MM.1S (cell line): ENCODE data around the gene TNFSF9.

Experiments used
- DNase-seq: peaks from one replicate; pipeline ENCODE4 v3.0.0-alpha.2; 2015
- H2AFZ ChIP-seq: fragments of 300-600 bp; sonication (generic); 2 replicates; pipeline ENCODE4 v1.6.0; 2016; ENCODE audit warnings: antibody characterized with exemption, low read length
- H3F3A ChIP-seq: fragments of 300-600 bp; sonication (generic); 2 replicates; pipeline ENCODE4 v1.6.1; 2016; ENCODE audit warnings: mild to moderate bottlenecking, antibody characterized with exemption, low read length, moderate library complexity, mixed read lengths; ENCODE audit not compliant: insufficient read depth
- H3K27ac ChIP-seq: fragments of 300-600 bp; sonication (generic); 2 replicates; pipeline ENCODE4 v1.5.1; 2016; ENCODE audit warnings: mild to moderate bottlenecking, low read length
- H3K27me3 ChIP-seq: fragments of 300-600 bp; sonication (generic); replicated peaks from 2 replicates; pipeline ENCODE4 v1.6.0; 2016; ENCODE audit warnings: low read length; ENCODE audit not compliant: insufficient read depth
- H3K36me3 ChIP-seq: fragments of 300-600 bp; sonication (generic); replicated peaks from 2 replicates; pipeline ENCODE4 v1.6.1; 2016; ENCODE audit warnings: mild to moderate bottlenecking, low read length, mixed read lengths; ENCODE audit not compliant: insufficient read depth
- H3K4me1 ChIP-seq: fragments of 300-600 bp; sonication (generic); 2 replicates; pipeline ENCODE4 v1.6.1; 2016; ENCODE audit warnings: low read length, mixed read lengths
- H3K4me2 ChIP-seq: fragments of 300-600 bp; sonication (generic); 2 replicates; pipeline ENCODE4 v1.6.0; 2016; ENCODE audit warnings: low read depth, low read length
- H3K4me3 ChIP-seq: fragments of 300-600 bp; sonication (generic); 2 replicates; pipeline ENCODE4 v1.5.1; 2016; ENCODE audit warnings: low read length, mixed read lengths
- H3K79me2 ChIP-seq: fragments of 300-600 bp; sonication (generic); 2 replicates; pipeline ENCODE4 v1.6.1; 2016; ENCODE audit warnings: mixed run types, low read length, mixed read lengths
- H3K9ac ChIP-seq: fragments of 300-600 bp; sonication (generic); 2 replicates; pipeline ENCODE4 v1.6.1; 2016; ENCODE audit warnings: low read length, mixed read lengths
- H3K9me2 ChIP-seq: fragments of 300-600 bp; sonication (generic); replicated peaks from 2 replicates; pipeline ENCODE4 v1.6.1; 2016; ENCODE audit warnings: mild to moderate bottlenecking, low read length, mixed read lengths; ENCODE audit not compliant: insufficient read depth
- H3K9me3 ChIP-seq: fragments of 300-600 bp; sonication (generic); replicated peaks from 2 replicates; pipeline ENCODE4 v1.6.1; 2016; ENCODE audit warnings: mild to moderate bottlenecking, low read length, mixed read lengths; ENCODE audit not compliant: insufficient read depth
- H4K20me1 ChIP-seq: fragments of 300-600 bp; sonication (generic); 2 replicates; pipeline ENCODE4 v1.6.1; 2016; ENCODE audit warnings: mild to moderate bottlenecking, low read length, moderate library complexity, mixed read lengths; ENCODE audit not compliant: insufficient read depth
- CTCF ChIP-seq: fragments of 300-600 bp; sonication (generic); IDR thresholded peaks from 2 replicates; pipeline ENCODE4 v1.5.1; 2016; ENCODE audit warnings: antibody characterized with exemption, low read length, mixed read lengths
- EZH2 ChIP-seq: fragments of 300-600 bp; sonication (generic); optimal IDR thresholded peaks from 2 replicates; pipeline ENCODE3; 2017; ENCODE audit warnings: low read depth, mild to moderate bottlenecking, antibody characterized with exemption, low read length, mixed read lengths
- EZH2phosphoT487 ChIP-seq: fragments of 300-600 bp; sonication (generic); IDR thresholded peaks from 2 replicates; pipeline ENCODE4 v1.6.1; 2018; ENCODE audit warnings: antibody characterized with exemption, low read length

TNFSF9 gene

GRCh38 chr19:6483235-6483634, 47.6 kb upstream of the TNFSF9 start:
- Histone ChIP-seq H3K79me2 (0 out of 2 replicates have a peak, but pooled peaks cover 4% of the 10 kb centered on the region), H3K4me2 (no peak overlapping the region), H3K4me3 (no peak overlapping the region), H3K27ac (no peak overlapping the region), H3K9me3 (no peaks in the 10 kb centered on the region), H3K9ac (no peak overlapping the region), H3K9me2 (no peaks in the 10 kb centered on the region), H3K36me3 (no peaks in the 10 kb centered on the region), H2AFZ (no peak overlapping the region), H3F3A (no peaks in the 10 kb centered on the region), H3K27me3 (0 out of 2 replicates have a peak, but pooled peaks cover 3% of the 10 kb centered on the region), H4K20me1 (no peaks in the 10 kb centered on the region), H3K4me1 (peaks cover 11% of the 10 kb centered on the region)
- no peak for DNase-seq
- TF ChIP-seq CTCF (no peak), EZH2phosphoT487 (no peak), EZH2 (no peak)

- H3K9me3 ChIP-seq = no peaks in the 10 kb centered on the region
- TF ChIP-seq EZH2 (no peak), CTCF (no peak), EZH2phosphoT487 (no peak)
- no peak for DNase-seq
Measured at GRCh38 chr19:6484230-6484629, 46.6 kb upstream of the TNFSF9 start.

GRCh38 chr19:6484831-6485230, 46.0 kb upstream of the TNFSF9 start:
- Histone ChIP-seq H3K27me3 (0 out of 2 replicates have a peak, but pooled peaks cover 3% of the 10 kb centered on the region), H4K20me1 (no peaks in the 10 kb centered on the region), H2AFZ (no peak overlapping the region), H3K4me2 (no peak overlapping the region), H3K4me1 (peaks cover 11% of the 10 kb centered on the region), H3K36me3 (no peaks in the 10 kb centered on the region), H3K27ac (no peak overlapping the region), H3F3A (no peaks in the 10 kb centered on the region), H3K9me3 (no peaks in the 10 kb centered on the region), H3K4me3 (no peak overlapping the region), H3K9me2 (no peaks in the 10 kb centered on the region), H3K79me2 (0 out of 2 replicates have a peak, but pooled peaks cover 4% of the 10 kb centered on the region), H3K9ac (no peak overlapping the region)
- TF ChIP-seq CTCF (no peak), EZH2phosphoT487 (no peak), EZH2 (no peak)
- no peak for DNase-seq

More at GRCh38 chr19:6484230-6484629, 46.6 kb upstream of the TNFSF9 start:
- Histone ChIP-seq H3K4me3 (no peak overlapping the region), H3K4me2 (no peak overlapping the region), H3K36me3 (no peaks in the 10 kb centered on the region), H3K79me2 (0 out of 2 replicates have a peak, but pooled peaks cover 4% of the 10 kb centered on the region), H3K9ac (no peak overlapping the region), H3F3A (no peaks in the 10 kb centered on the region), H3K27me3 (0 out of 2 replicates have a peak, but pooled peaks cover 3% of the 10 kb centered on the region), H3K9me2 (no peaks in the 10 kb centered on the region), H3K4me1 (peaks cover 11% of the 10 kb centered on the region), H4K20me1 (no peaks in the 10 kb centered on the region), H2AFZ (no peak overlapping the region), H3K27ac (no peak overlapping the region)
